Fibroblast of lung (primary cell): Measurements from ENCODE around the gene CERCAM. TPM values are rescaled to one million over a fixed set of nuclear protein-coding genes. Genes with fewer than 3 reads are reported as not detected.

Experiments used
- DNase-seq, 2 donors: peaks; one replicate each; pipeline versions ENCODE4 v3.0.0 to v3.0.0-alpha.2; 2010; ENCODE audit warnings: low read depth in 2 of 2
- H2AFZ ChIP-seq: 2 replicates; pipeline ENCODE4 v1.5.1; 2012; ENCODE audit warnings: low read length, control low read depth, inconsistent platforms
- H3K27ac ChIP-seq: 2 replicates; pipeline ENCODE4 v1.5.1; 2011; ENCODE audit warnings: low read length, control low read depth; ENCODE audit not compliant: insufficient read depth
- H3K27me3 ChIP-seq: 2 replicates; pipeline ENCODE4 v1.5.1; 2011; ENCODE audit warnings: mild to moderate bottlenecking, low read length; ENCODE audit not compliant: control insufficient read depth, insufficient read depth
- H3K36me3 ChIP-seq: 2 replicates; pipeline ENCODE4 v1.5.1; 2011; ENCODE audit warnings: low read length; ENCODE audit not compliant: control insufficient read depth, insufficient read depth
- H3K4me1 ChIP-seq: 2 replicates; pipeline ENCODE4 v1.5.1; 2011; ENCODE audit warnings: low read length; ENCODE audit not compliant: control insufficient read depth, insufficient read depth; ENCODE audit errors: extremely low read depth
- H3K4me2 ChIP-seq: 2 replicates; pipeline ENCODE4 v1.5.1; 2011; ENCODE audit warnings: low read length, control low read depth; ENCODE audit not compliant: insufficient read depth; ENCODE audit errors: extremely low read depth
- H3K4me3 ChIP-seq, 4 experiments: fragments of 200-600 bp in 1 of 4; sonication (generic) in 1 of 4; replicated peaks in 1 of 4; 2 replicates each; pipeline ENCODE4 v1.5.1; 2011 to 2016; ENCODE audit warnings: low read length in 4 of 4, low read depth in 3 of 4, mild to moderate bottlenecking in 3 of 4, control low read depth in 2 of 4, inconsistent platforms in 1 of 4, mixed read lengths in 1 of 4; ENCODE audit not compliant: insufficient read depth in 1 of 4; ENCODE audit errors: control extremely low read depth in 1 of 4
- H3K79me2 ChIP-seq: 2 replicates; pipeline ENCODE4 v1.5.1; 2012; ENCODE audit warnings: mild to moderate bottlenecking, low read length, inconsistent platforms; ENCODE audit not compliant: control insufficient read depth, insufficient read depth
- H3K9ac ChIP-seq: 2 replicates; pipeline ENCODE4 v1.5.1; 2011; ENCODE audit warnings: mild to moderate bottlenecking, low read length, control low read depth; ENCODE audit not compliant: insufficient read depth
- H3K9me3 ChIP-seq: 2 replicates; pipeline ENCODE4 v1.5.1; 2012; ENCODE audit warnings: low read depth, low read length; ENCODE audit not compliant: control insufficient read depth, insufficient read depth
- H4K20me1 ChIP-seq: 2 replicates; pipeline ENCODE4 v1.5.1; 2011; ENCODE audit warnings: low read length; ENCODE audit not compliant: control insufficient read depth, insufficient read depth; ENCODE audit errors: extremely low read depth
- EZH2 ChIP-seq: IDR thresholded peaks from 2 replicates; pipeline ENCODE4 v1.5.1; 2012; ENCODE audit warnings: low read length, control low read depth, mild to moderate bottlenecking; ENCODE audit errors: missing control alignments
- polyA plus RNA-seq, 2 donors: library from polyadenylated mRNA; depleted of rRNA in 1 of 2; stranded (reverse) in 1 of 2; unstranded in 1 of 2; fragments of >200 nt; gene quantifications; 2 replicates each; pipeline ENCODE4 v1.2.1, GENCODE V29; 2011 to 2012; ENCODE audit warnings: missing spikeins in 1 of 2
- total RNA-seq: library from RNA; depleted of rRNA; stranded (reverse); fragments of >200 nt; gene quantifications from 2 replicates; pipeline ENCODE4 v1.2.1, GENCODE V29; 2014
- TF ChIP-seq, protein P1 (sequence below), 2 donors: IDR thresholded peaks in 1 of 2; conservative IDR thresholded peaks in 1 of 2; 1 replicate in 1 of 2; 2 replicates in 1 of 2; pipeline ENCODE4 v1.5.1; 2011 to 2012; ENCODE audit warnings: low read length in 2 of 2, control low read depth in 1 of 2, inconsistent platforms in 1 of 2, low read depth in 1 of 2, mild to moderate bottlenecking in 1 of 2

Gene CERCAM
- total and polyA plus RNA-seq, 2 donors (not counting 1 experiment from before 2014, with no cell fraction given): 64.2 to 90.5 TPM

DNA sequence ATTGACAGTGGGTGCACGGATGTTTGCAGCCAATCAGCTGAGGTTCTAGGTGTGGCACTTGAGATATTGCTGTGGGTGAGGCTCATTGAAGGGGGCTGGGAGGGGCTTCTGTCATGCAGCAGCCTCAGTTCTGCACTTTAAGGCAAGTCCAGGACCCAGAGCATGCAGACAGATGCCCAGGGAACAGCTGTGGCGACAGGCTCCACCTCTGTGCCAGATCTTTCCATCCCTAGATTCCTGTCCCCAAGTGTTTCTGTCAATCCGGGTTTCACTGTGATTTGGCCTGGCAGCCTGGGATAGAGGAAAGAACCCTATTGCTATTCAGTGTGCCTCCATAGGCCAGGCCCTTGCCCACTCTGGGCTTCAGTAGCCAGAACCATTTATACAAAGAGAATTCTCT lies 20.8 kb upstream of the CERCAM start:
- no peak overlapping the region for H3K4me3 ChIP-seq
- DNase-seq: no peak
- H2AFZ ChIP-seq: no peak overlapping the region
- H3K4me2 ChIP-seq: no peak overlapping the region
- no peaks in the 10 kb centered on the region for H3K79me2 ChIP-seq
- no peak overlapping the region for H3K9ac ChIP-seq
- TF ChIP-seq EZH2: no peak
- TF ChIP-seq, protein P1, sequence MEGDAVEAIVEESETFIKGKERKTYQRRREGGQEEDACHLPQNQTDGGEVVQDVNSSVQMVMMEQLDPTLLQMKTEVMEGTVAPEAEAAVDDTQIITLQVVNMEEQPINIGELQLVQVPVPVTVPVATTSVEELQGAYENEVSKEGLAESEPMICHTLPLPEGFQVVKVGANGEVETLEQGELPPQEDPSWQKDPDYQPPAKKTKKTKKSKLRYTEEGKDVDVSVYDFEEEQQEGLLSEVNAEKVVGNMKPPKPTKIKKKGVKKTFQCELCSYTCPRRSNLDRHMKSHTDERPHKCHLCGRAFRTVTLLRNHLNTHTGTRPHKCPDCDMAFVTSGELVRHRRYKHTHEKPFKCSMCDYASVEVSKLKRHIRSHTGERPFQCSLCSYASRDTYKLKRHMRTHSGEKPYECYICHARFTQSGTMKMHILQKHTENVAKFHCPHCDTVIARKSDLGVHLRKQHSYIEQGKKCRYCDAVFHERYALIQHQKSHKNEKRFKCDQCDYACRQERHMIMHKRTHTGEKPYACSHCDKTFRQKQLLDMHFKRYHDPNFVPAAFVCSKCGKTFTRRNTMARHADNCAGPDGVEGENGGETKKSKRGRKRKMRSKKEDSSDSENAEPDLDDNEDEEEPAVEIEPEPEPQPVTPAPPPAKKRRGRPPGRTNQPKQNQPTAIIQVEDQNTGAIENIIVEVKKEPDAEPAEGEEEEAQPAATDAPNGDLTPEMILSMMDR (conservative IDR thresholded peaks at IDR 0.05 in 1 of 2, IDR thresholded peaks at IDR 0.05 in 1 of 2; ENCODE audit: low read depth in 1 of 2, low read length in 2 of 2): no peak
- peaks cover 12% of the 10 kb centered on the region for H3K27me3 ChIP-seq
- H3K4me1 ChIP-seq: no peaks in the 10 kb centered on the region
- H3K9me3 ChIP-seq: no peaks in the 10 kb centered on the region
- no peaks in the 10 kb centered on the region for H4K20me1 ChIP-seq
- no peaks in the 10 kb centered on the region for H3K36me3 ChIP-seq
- H3K27ac ChIP-seq: no peak overlapping the region

DNA sequence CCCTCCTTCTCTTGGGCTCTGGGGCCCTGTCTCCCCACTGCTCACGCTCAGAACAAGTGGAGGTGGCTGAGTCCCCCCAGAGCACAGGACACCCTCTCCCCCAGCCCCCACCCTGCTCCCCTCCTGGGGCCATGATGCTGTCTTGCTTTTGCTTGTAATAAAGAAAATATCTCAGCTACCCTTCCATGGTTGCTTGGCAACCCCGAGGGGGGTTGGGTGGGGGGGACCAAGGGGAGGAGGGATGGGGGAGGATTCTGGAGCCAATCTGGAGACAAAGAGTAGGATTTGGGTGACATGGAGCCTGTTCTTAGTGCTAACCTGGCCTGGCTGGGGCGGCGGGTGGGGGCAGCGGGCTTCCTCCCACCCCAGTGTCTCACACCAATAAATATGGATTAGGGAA lies 16.1 kb upstream of the CERCAM start:
- Histone ChIP-seq H2AFZ (no peak overlapping the region), H3K4me3 (no peak overlapping the region), H3K79me2 (no peaks in the 10 kb centered on the region), H3K27ac (no peak overlapping the region), H3K27me3 (no peaks in the 10 kb centered on the region), H3K9me3 (no peaks in the 10 kb centered on the region), H3K4me2 (no peak overlapping the region), H4K20me1 (no peaks in the 10 kb centered on the region), H3K9ac (no peak overlapping the region), H3K4me1 (no peaks in the 10 kb centered on the region), H3K36me3 (no peaks in the 10 kb centered on the region)
- no peak for TF ChIP-seq EZH2
- TF ChIP-seq, protein P1 (conservative IDR thresholded peaks at IDR 0.05 in 1 of 2, IDR thresholded peaks at IDR 0.05 in 1 of 2; ENCODE audit: low read depth in 1 of 2, low read length in 2 of 2): no peak
- DNase-seq: no peak

DNA sequence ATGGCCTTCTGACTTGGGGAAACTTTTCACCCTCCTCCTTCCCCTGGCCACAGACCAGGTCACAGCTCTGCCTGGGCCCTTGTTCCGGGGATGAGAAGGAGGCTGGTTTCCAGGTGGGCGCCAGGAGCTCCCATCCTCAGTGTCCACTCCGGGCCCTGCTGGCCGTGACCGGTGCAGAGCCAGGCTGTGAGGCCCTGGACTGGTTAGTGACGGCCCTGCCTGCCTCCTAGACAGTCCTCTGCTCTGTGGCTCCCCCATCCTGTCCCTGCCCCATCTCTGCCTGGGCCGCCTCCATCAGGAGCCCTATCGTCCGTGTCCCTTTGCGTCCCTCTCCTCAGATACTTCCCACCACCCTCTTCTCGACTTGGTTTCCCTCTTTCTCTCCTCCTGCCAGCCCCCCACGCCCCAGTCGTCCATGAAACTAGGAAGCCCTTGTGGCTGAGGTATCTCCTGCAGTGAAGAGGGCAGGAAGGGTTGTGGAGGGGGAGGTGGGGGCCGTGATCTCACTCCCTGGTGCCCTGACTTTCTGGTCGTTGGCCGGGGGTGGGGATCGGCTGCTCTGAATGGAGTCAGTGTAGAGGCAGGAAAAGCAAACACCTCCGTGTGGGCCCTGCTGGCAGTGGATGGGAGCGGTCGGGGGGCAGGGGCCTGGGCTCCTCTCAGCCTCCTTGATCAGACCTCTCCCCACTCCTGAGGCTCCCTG lies 15.4 kb upstream of the CERCAM start:
- H4K20me1 ChIP-seq: no peaks in the 10 kb centered on the region
- no peaks in the 10 kb centered on the region for H3K36me3 ChIP-seq
- no peaks in the 10 kb centered on the region for H3K79me2 ChIP-seq
- no peak overlapping the region for H3K9ac ChIP-seq
- no peak for DNase-seq
- H3K27me3 ChIP-seq: no peaks in the 10 kb centered on the region
- H3K4me1 ChIP-seq: no peaks in the 10 kb centered on the region
- no peak overlapping the region for H3K4me2 ChIP-seq
- no peaks in the 10 kb centered on the region for H3K9me3 ChIP-seq
- no peak overlapping the region for H2AFZ ChIP-seq
- no peak overlapping the region for H3K4me3 ChIP-seq
- H3K27ac ChIP-seq: no peak overlapping the region
- TF ChIP-seq, protein P1 (conservative IDR thresholded peaks at IDR 0.05 in 1 of 2, IDR thresholded peaks at IDR 0.05 in 1 of 2; ENCODE audit: low read depth in 1 of 2, low read length in 2 of 2): no peak
- TF ChIP-seq EZH2: no peak
